ACHN (cell line): ENCODE data around the gene KRT74.
"Not testable (repeated sequence)": the region's sequence is repeated elsewhere in the genome, so short reads cannot be mapped to it uniquely, and the experiment has no call there.

Source experiments
- DNase-seq: peaks from one replicate; pipeline ENCODE4 v3.0.0-alpha.2; 2015
- in situ Hi-C: cut with HindIII; loops from 2 replicates; pipeline ENCODE4 v1.10.0; 2017; ENCODE audit warnings: low sequenced_read_pairs, low pct_ligation_motif_present, low pct_unique_long_range_greater_than_20kb

The KRT74 gene

GRCh38 chr12:52605542-52605941 lies 31.9 kb upstream of the KRT74 start:
- in situ Hi-C loops: no loop called here
- no peak for DNase-seq

DNA sequence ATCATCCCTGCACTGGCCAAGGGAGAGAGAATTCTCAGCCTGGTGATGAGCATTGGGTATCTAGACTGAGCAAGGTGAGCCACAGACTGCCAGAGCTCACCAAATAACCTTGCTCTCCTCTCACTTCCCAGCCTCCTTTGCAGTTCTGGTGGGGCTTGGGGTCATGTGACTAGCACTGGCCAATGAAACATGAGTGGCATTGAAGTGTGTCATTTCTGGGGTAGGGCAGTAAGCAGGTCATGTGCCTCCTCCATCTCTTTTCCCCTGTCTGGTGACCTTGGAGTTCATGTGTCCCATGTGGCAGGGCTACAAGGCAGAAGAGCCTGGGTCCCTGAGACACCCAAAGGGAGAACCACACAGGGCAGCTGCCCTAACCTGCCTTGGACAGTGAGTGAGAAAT lies 31.2 kb upstream of the KRT74 start:
- in situ Hi-C loops: no loop called here
- DNase-seq: no peak

- in situ Hi-C loops: no loop called here
- DNase-seq: no peak
Measured at GRCh38 chr12:52603314-52603713, 29.7 kb upstream of the KRT74 start.

- no peak for DNase-seq
- in situ Hi-C loops: no loop called here
Measured at GRCh38 chr12:52602552-52602951, 28.9 kb upstream of the KRT74 start.

- in situ Hi-C loops: no loop called here
- DNase-seq: no peak
Measured at GRCh38 chr12:52601671-52602070, 28.0 kb upstream of the KRT74 start.

- in situ Hi-C loops: no loop called here
- no peak for DNase-seq
Measured at GRCh38 chr12:52600941-52601481, 27.4 kb upstream of the KRT74 start, which contains the start of gene KRT72. KRT72 (minus strand) TSS chr12:52601463; CDS start chr12:52601452, 11 bp downstream.

DNA sequence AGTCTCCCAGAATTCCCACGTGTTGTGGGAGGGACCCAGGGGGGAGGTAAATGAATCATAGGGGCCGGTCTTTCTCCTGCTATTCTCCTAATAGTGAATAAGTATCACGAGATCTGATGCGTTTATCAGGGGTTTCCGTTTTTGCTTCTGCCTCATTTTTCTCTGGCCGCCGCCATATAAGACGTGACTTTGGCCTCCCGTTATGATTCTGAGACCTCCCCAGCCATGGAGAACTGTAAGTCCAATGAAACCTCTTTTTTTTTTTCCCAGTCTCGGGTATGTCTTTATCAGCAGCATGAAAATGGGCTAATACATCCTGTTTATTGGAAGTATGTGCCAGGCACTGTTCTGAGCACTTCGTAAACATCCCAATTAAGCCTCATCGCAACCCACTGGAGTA lies 26.8 kb upstream of the KRT74 start:
- in situ Hi-C loops: no loop called here
- no peak for DNase-seq

DNA sequence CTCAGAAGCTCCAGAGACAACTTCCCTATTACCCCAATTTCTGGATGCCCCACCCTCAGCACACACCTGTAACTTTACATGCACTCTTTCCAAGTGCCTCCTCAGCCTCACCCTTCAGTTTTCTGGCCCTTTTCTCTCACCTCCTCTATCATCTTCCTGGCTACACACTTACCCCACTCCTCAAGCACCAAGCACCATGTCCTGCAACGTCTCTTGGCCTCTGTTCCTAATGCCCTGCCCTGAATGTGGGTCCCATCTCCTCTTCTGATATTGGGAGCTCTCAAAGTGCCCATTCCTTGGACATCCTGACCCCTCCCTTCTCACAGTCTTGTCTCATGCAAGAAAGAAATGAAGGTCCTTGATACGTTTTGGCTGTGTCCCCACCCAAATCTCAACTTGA lies 26.4 kb upstream of the KRT74 start:
- in situ Hi-C loops: no loop called here
- DNase-seq: no peak

GRCh38 chr12:52598966-52599365 lies 25.3 kb upstream of the KRT74 start:
- no peak for DNase-seq
- in situ Hi-C loops: loop anchor here (25.0 kb wide), 1 partner anchor 263 kb away; no protein-coding TSS in a partner anchor

DNA sequence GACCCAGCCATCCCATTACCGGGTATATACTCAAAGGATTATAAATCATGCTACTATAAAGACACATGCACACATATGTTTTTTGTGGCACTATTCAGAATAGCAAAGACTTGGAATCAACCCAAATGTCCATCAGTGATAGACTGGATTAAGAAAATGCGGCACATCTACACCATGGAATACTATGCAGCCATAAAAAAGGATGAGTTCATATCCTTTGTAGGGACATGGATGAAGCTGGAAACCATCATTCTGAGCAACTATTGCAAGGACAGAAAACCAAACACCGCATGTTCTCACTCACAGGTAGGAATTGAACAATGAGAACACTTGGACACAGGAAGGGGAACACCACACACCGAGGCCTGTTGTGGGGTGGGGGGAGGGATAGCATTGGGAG lies 20.6 kb upstream of the KRT74 start:
- DNase-seq: not testable (repeated sequence)
- in situ Hi-C loops: loop anchor here (25.0 kb wide), 1 partner anchor 268 kb away; no protein-coding TSS in a partner anchor

- no peak for DNase-seq
- in situ Hi-C loops: loop anchor here (25.0 kb wide), 1 partner anchor 271 kb away; no protein-coding TSS in a partner anchor
Measured at GRCh38 chr12:52591521-52591920, 17.9 kb upstream of the KRT74 start.

GRCh38 chr12:52590021-52590420 lies 16.4 kb upstream of the KRT74 start:
- in situ Hi-C loops: loop anchor here (25.0 kb wide), 1 partner anchor 272 kb away; no protein-coding TSS in a partner anchor
- no peak for DNase-seq

- no peak for DNase-seq
- in situ Hi-C loops: loop anchor here (25.0 kb wide), 1 partner anchor 275 kb away; no protein-coding TSS in a partner anchor
Measured at GRCh38 chr12:52587563-52587962, 13.9 kb upstream of the KRT74 start.

GRCh38 chr12:52585946-52586345 lies 12.3 kb upstream of the KRT74 start:
- in situ Hi-C loops: loop anchor here (25.0 kb wide), 1 partner anchor 276 kb away; no protein-coding TSS in a partner anchor
- DNase-seq: no peak

GRCh38 chr12:52585066-52585465 lies 11.4 kb upstream of the KRT74 start:
- in situ Hi-C loops: loop anchor here (25.0 kb wide), 1 partner anchor 277 kb away; no protein-coding TSS in a partner anchor
- no peak for DNase-seq

GRCh38 chr12:52584156-52584682 lies 10.6 kb upstream of the KRT74 start:
- no peak for DNase-seq
- in situ Hi-C loops: loop anchor here (25.0 kb wide), 1 partner anchor 278 kb away; no protein-coding TSS in a partner anchor

- in situ Hi-C loops: loop anchor here (25.0 kb wide), 1 partner anchor 279 kb away; no protein-coding TSS in a partner anchor
- DNase-seq: peak; percentile 73
Measured at GRCh38 chr12:52582971-52583456, 9.4 kb upstream of the KRT74 start.

DNA sequence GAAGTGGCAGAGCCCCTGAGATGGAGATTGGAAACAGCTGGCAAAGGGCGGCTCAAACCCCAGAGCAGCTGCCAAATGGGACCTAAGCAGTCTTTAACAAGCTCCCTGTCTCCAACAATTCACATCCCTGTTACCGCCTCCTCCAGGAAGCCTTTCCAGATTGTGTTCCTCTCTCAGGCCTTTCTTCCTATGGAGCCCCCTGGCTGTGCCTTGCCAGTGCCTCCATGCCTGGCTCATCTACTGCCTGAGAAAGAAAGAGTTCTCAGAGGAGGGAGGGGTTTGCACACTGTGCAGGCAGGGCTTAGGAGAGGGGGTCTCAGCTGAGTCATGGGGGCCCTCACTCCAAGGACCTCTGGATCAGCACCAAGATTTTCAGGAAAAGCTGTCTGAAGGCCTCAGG lies 8.8 kb upstream of the KRT74 start:
- in situ Hi-C loops: loop anchor here (25.0 kb wide), 1 partner anchor 280 kb away; no protein-coding TSS in a partner anchor
- DNase-seq: no peak

DNA sequence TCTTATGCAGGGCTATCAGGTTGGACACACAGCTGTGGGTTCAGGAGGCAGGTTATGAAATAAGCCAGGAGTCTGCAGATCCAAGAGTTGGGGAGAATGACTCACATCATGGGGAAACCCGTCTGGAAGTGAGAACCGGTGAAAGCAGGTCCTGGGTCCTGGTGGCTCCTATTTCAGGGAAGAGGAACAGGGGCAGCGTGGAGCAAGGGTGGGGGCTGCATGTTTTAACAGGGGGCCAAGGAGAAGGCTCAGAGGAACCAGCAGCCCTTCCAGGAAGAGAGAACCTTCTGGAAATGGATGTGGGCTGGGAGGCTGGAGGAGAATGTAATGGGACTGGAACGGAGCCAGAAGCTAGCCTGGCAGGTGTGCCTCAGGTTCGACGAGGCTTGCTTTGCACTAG lies 7.8 kb upstream of the KRT74 start:
- no peak for DNase-seq
- in situ Hi-C loops: loop anchor here (25.0 kb wide), 1 partner anchor 281 kb away; no protein-coding TSS in a partner anchor

GRCh38 chr12:52581066-52581465 lies 7.4 kb upstream of the KRT74 start:
- in situ Hi-C loops: loop anchor here (25.0 kb wide), 1 partner anchor 281 kb away; no protein-coding TSS in a partner anchor

More at GRCh38 chr12:52581066-52581465, 7.4 kb upstream of the KRT74 start:
- DNase-seq: no peak
